K562 (cell line): ENCODE data around the gene PTH2. TPM values are rescaled to one million over a fixed set of nuclear protein-coding genes. Genes with fewer than 3 reads are reported as not detected.
A peak's percentile ranks its signal among the peaks of the same experiment; 100 is the strongest.

Source experiments
- CHD7 ChIP-seq: fragments of 200-600 bp; sonication (generic); IDR thresholded peaks from one replicate; pipeline ENCODE4 v1.6.1; 2012; ENCODE audit warnings: mild to moderate bottlenecking, low read depth, low read length, inconsistent platforms
- FOXA3 ChIP-seq, 2 experiments: fragments of 450-650 bp in 1 of 2; sonication (generic) in 1 of 2; formaldehyde crosslinking; IDR thresholded peaks in 1 of 2; conservative IDR thresholded peaks in 1 of 2; 2 replicates each; pipeline versions ENCODE4 v1.4.0 to v1.8.0; 2020 to 2022; ENCODE audit warnings: mild to moderate bottlenecking in 2 of 2, missing genetic modification reagents in 1 of 2
- FOXJ2 ChIP-seq: fragments of 200-800 bp; sonication (Bioruptor generic); IDR thresholded peaks from 2 replicates; pipeline ENCODE4 v1.6.1; 2016; ENCODE audit warnings: missing genetic modification characterization, missing compliant biosample characterization
- GTF2E2 ChIP-seq: fragments of 200-800 bp; sonication (Bioruptor generic); IDR thresholded peaks from 2 replicates; pipeline ENCODE4 v1.6.1; 2016; ENCODE audit warnings: missing genetic modification characterization, missing compliant biosample characterization
- HMGN3 ChIP-seq: IDR thresholded peaks from 2 replicates; pipeline ENCODE4 v1.6.1; 2011; ENCODE audit warnings: borderline replicate concordance, low read depth, mild to moderate bottlenecking, mixed read lengths, low read length; ENCODE audit not compliant: insufficient read length; ENCODE audit errors: extremely low read depth
- IRF1 ChIP-seq: sonication (generic); formaldehyde crosslinking; IDR thresholded peaks from 2 replicates; pipeline ENCODE4 v1.8.0; 2022; ENCODE audit warnings: missing genetic modification reagents, mild to moderate bottlenecking, borderline replicate concordance
- IRF9 ChIP-seq: fragments of 450-650 bp; IDR thresholded peaks from 2 replicates; pipeline ENCODE4 v1.6.1; 2016; ENCODE audit warnings: missing biosample characterization, missing genetic modification characterization
- MCM5 ChIP-seq: fragments of 450-650 bp; IDR thresholded peaks from 2 replicates; pipeline ENCODE4 v1.6.1; 2016; ENCODE audit warnings: low read depth
- RFX1 ChIP-seq: fragments of 450-650 bp; IDR thresholded peaks from 2 replicates; pipeline ENCODE4 v1.6.1; 2016; ENCODE audit warnings: mild to moderate bottlenecking, moderate library complexity
- RUNX1 ChIP-seq: sonication (generic); IDR thresholded peaks from 2 replicates; pipeline ENCODE4 v1.6.1; 2016; ENCODE audit warnings: antibody characterized with exemption, low read depth
- SIN3A ChIP-seq, 2 experiments: fragments of 150-350 bp in 1 of 2; IDR thresholded peaks; 2 replicates each; pipeline ENCODE4 v1.6.1; 2011 to 2016; ENCODE audit warnings: borderline replicate concordance in 2 of 2, low read depth in 2 of 2, low read length in 2 of 2, mild to moderate bottlenecking in 2 of 2, moderate library complexity in 2 of 2; ENCODE audit not compliant: control insufficient read depth in 1 of 2
- ZNF143 ChIP-seq: sonication (generic); formaldehyde crosslinking; IDR thresholded peaks from 2 replicates; pipeline ENCODE4 v1.9.0; 2022; ENCODE audit warnings: mild to moderate bottlenecking, missing genetic modification reagents
- ZNF3 ChIP-seq: fragments of 250-450 bp; sonication (Bioruptor Pico); IDR thresholded peaks from 2 replicates; pipeline ENCODE4 v1.5.0; 2021; ENCODE audit warnings: mild to moderate bottlenecking, moderate library complexity
- ZNF696 ChIP-seq: fragments of 250-450 bp; sonication (Bioruptor Pico); conservative IDR thresholded peaks from 2 replicates; pipeline ENCODE4 v1.4.0; 2020; ENCODE audit warnings: mild to moderate bottlenecking, moderate library complexity
- polyA plus RNA-seq, 8 experiments: library from polyadenylated mRNA; depleted of rRNA in 4 of 8; stranded (reverse) in 5 of 8; unstranded in 3 of 8; fragments of >200 nt; fragmentation: Nextera tagmentation in 2 of 8; fragmentation: Illumina TruSeq in 1 of 8; extraction: Ambion mirVana in 2 of 8; extraction: Trizol in 1 of 8; gene quantifications; 2 replicates each; pipeline versions ENCODE4 v1.2.1 to v1.2.3, GENCODE V29; 2011 to 2014; ENCODE audit warnings: inconsistent platforms in 1 of 8, missing spikeins in 1 of 8
- total RNA-seq, 7 experiments: library from RNA; depleted of rRNA in 6 of 7; stranded (reverse); fragments of >200 nt in 6 of 7; fragmentation: Illumina TruSeq in 2 of 7; extraction: Trizol in 2 of 7; gene quantifications; 2 replicates each; pipeline versions ENCODE4 v1.2.1 to v1.2.3, GENCODE V29; 2011 to 2021; ENCODE audit warnings: low replicate concordance in 1 of 7

PTH2 gene
- total and polyA plus RNA-seq, 9 of the 15 experiments (the other 6 are each of a cell fraction or from before 2014, with no cell fraction given), result 1.3 TPM; not detected in 8

GRCh38 chr19:49451430-49452181, 28.4 kb upstream of the PTH2 start, which contains the start of gene PIH1D1 (continued):
- peak in 1 of 2 experiments; percentile 90; a peak in 3 of 4 replicates for TF ChIP-seq SIN3A (IDR thresholded peaks at IDR 0.05; ENCODE audit: borderline replicate concordance in 2 of 2, control insufficient read depth in 1 of 2, low read depth in 2 of 2, low read length in 2 of 2)
- TF ChIP-seq IRF1 (CRISPR knock-in tag), result no peak
- no peak for TF ChIP-seq CHD7
- TF ChIP-seq ZNF696 (CRISPR knock-in tag), result no peak
- TF ChIP-seq MCM5, result no peak
- TF ChIP-seq ZNF143 (CRISPR knock-in tag), result peak; percentile 71; the same call in 1 of the 2 replicates
- peak; percentile 72; the same call in 1 of the 2 replicates for TF ChIP-seq FOXJ2 (tag)
- TF ChIP-seq RUNX1, result 0 out of 2 replicates have a peak, but pooled peaks have one; percentile 33
- no peak for TF ChIP-seq RFX1
- TF ChIP-seq HMGN3, result no peak
- peak; percentile 90 to 95 for TF ChIP-seq FOXA3 (CRISPR knock-in tag; conservative IDR thresholded peaks at IDR 0.05 in 1 of 2, IDR thresholded peaks at IDR 0.05 in 1 of 2)
- TF ChIP-seq IRF9 (tag), result no peak
- peak; percentile 72; the same call in 1 of the 2 replicates for TF ChIP-seq GTF2E2
- TF ChIP-seq ZNF3 (CRISPR knock-in tag), result no peak
